Left lobe of liver (tissue), 2 donors: ENCODE results near the gene ABCC12. TPM values are rescaled to one million over a fixed set of nuclear protein-coding genes. Genes with fewer than 3 reads are reported as not detected.
"Not testable (repeated sequence)": the region's sequence is repeated elsewhere in the genome, so short reads cannot be mapped to it uniquely, and the experiment has no call there.

Source experiments
- ATAC-seq: fragments of 200-7000 bp; cut with Tn5 transposase; one replicate; pipeline ENCODE4 v1.9.1; 2020; ENCODE audit warnings: mild to moderate bottlenecking, moderate library complexity
- DNase-seq: peaks from one replicate; pipeline ENCODE4 v3.0.0-alpha.2; 2020; ENCODE audit warnings: low spot score
- total RNA-seq: library from RNA; stranded (reverse); gene quantifications from one replicate; pipeline ENCODE4 v1.2.1, GENCODE V29; 2021
- donor health status: DM: no; HTN: no; CAD: no; lungs with moderate emphysema.
- donor health status: DM: no; HTN: yes; CAD: no.

ABCC12 gene
- total RNA-seq: 0.08 TPM

GRCh38 chr16:48155926-48156789 lies at the start of gene ABCC12:
ABCC12 (minus strand) TSS chr16:48155993; CDS start chr16:48146424, 9,569 bp downstream.
- ATAC-seq (peak; percentile 27), DNase-seq (no peak)

GRCh38 chr16:48204825-48205151 lies 49.0 kb upstream of the ABCC12 start:
- DNase-seq: no peak
- ATAC-seq: peak; percentile 47

- peak; percentile 78 for ATAC-seq
- DNase-seq: peak; percentile 94
Measured at GRCh38 chr16:48203974-48204824, 48.4 kb upstream of the ABCC12 start.

- DNase-seq (no peak), ATAC-seq (peak; percentile 20)
Measured at GRCh38 chr16:48201515-48202201, 45.9 kb upstream of the ABCC12 start.

GRCh38 chr16:48197294-48197693 lies 41.5 kb upstream of the ABCC12 start:
- DNase-seq (no peak), ATAC-seq (no peak)

GRCh38 chr16:48194828-48195556 lies 39.2 kb upstream of the ABCC12 start:
- ATAC-seq (peak; percentile 77), DNase-seq (no peak)

GRCh38 chr16:48193846-48194245 lies 38.1 kb upstream of the ABCC12 start:
- no peak for ATAC-seq
- DNase-seq: no peak

- ATAC-seq (peak; percentile 23), DNase-seq (no peak)
Measured at GRCh38 chr16:48188449-48189102, 32.8 kb upstream of the ABCC12 start.

GRCh38 chr16:48187779-48188178 lies 32.0 kb upstream of the ABCC12 start:
- DNase-seq (no peak), ATAC-seq (no peak)

- ATAC-seq: no peak
- no peak for DNase-seq
Measured at GRCh38 chr16:48184681-48185080, 28.9 kb upstream of the ABCC12 start.

GRCh38 chr16:48182979-48183537 lies 27.3 kb upstream of the ABCC12 start:
- ATAC-seq (no peak), DNase-seq (no peak)

GRCh38 chr16:48181746-48182520 lies 26.1 kb upstream of the ABCC12 start:
- not testable (repeated sequence) for DNase-seq, ATAC-seq

- DNase-seq (peak; percentile 76), ATAC-seq (peak; percentile 96)
Measured at GRCh38 chr16:48180868-48181480, 25.2 kb upstream of the ABCC12 start.

- DNase-seq: no peak
- ATAC-seq: no peak
Measured at GRCh38 chr16:48176635-48177408, 21.0 kb upstream of the ABCC12 start.

GRCh38 chr16:48173889-48174288 lies 18.1 kb upstream of the ABCC12 start:
- ATAC-seq: no peak
- DNase-seq: no peak

GRCh38 chr16:48172682-48173081 lies 16.9 kb upstream of the ABCC12 start:
- ATAC-seq (no peak), DNase-seq (no peak)

- ATAC-seq: no peak
- DNase-seq: no peak
Measured at GRCh38 chr16:48169896-48170295, 14.1 kb upstream of the ABCC12 start.

GRCh38 chr16:48168075-48168474 lies 12.3 kb upstream of the ABCC12 start:
- ATAC-seq: no peak
- no peak for DNase-seq
